ENCODE data around the gene PNLIPRP1.

- TF ChIP-seq CTCF (IDR thresholded peaks at IDR 0.05 in 2 of 3, conservative IDR thresholded peaks at IDR 0.05 in 1 of 3; ENCODE audit: borderline replicate concordance in 1 of 3, insufficient read depth in 1 of 3, low read depth in 2 of 3, low read length in 2 of 3) = no peak
- TF ChIP-seq ELF1 (IDR thresholded peaks at IDR 0.05; ENCODE audit: borderline replicate concordance, low read depth) = no peak
- no peak for TF ChIP-seq POLR2AphosphoS5 (IDR thresholded peaks at IDR 0.05; ENCODE audit: low read depth, low read length)
- no peak for TF ChIP-seq EZH2phosphoT487 (IDR thresholded peaks at IDR 0.05; ENCODE audit: borderline replicate concordance)
- TF ChIP-seq POLR2A (IDR thresholded peaks at IDR 0.05; ENCODE audit: borderline replicate concordance, extremely low read depth, insufficient read depth, insufficient read length) = no peak
- no peak for TF ChIP-seq ATF3 (IDR thresholded peaks at IDR 0.05)
- no peak for TF ChIP-seq SIN3A (IDR thresholded peaks at IDR 0.05; ENCODE audit: low read depth)
- TF ChIP-seq CBX3 (IDR thresholded peaks at IDR 0.05; ENCODE audit: low read depth) = no peak
- TF ChIP-seq ZFX (IDR thresholded peaks at IDR 0.05) = no peak
- no peak for TF ChIP-seq YY1 (IDR thresholded peaks at IDR 0.05; ENCODE audit: extremely low read depth, insufficient replicate concordance, low read depth, low read length)
Observed at GRCh38 chr10:116565534-116565933, 25.2 kb upstream of the PNLIPRP1 start.
